Measurements from ENCODE around the gene AGA.

The AGA gene

GRCh38 chr4:177405508-177405907 lies 36.7 kb downstream of the AGA start:
- Histone ChIP-seq H3K79me2 (ENCODE audit: insufficient read depth, low read length) (no peaks in the 10 kb centered on the region), H4K20me1 (ENCODE audit: insufficient read depth, low read length) (no peaks in the 10 kb centered on the region), H3K27ac (ENCODE audit: low read depth, low read length, poor library complexity, severe bottlenecking) (no peak overlapping the region), H3F3A (ENCODE audit: insufficient read depth, low read length) (no peaks in the 10 kb centered on the region), H3K36me3 (ENCODE audit: insufficient read depth, low read length) (no peaks in the 10 kb centered on the region), H3K4me1 (ENCODE audit: insufficient read depth, low read length, severe bottlenecking) (no peaks in the 10 kb centered on the region), H3K27me3 (ENCODE audit: insufficient read depth, low read length) (no peaks in the 10 kb centered on the region), H3K4me3 (ENCODE audit: low read depth, low read length, poor library complexity, severe bottlenecking) (no peak overlapping the region), H3K9me2 (ENCODE audit: low read depth, low read length) (no peaks in the 10 kb centered on the region), H3K9me3 (ENCODE audit: low read length) (no peaks in the 10 kb centered on the region), H2AFZ (ENCODE audit: low read length) (no peak overlapping the region), H3K4me2 (ENCODE audit: low read length) (no peak overlapping the region), H3K9ac (ENCODE audit: low read length) (no peak overlapping the region)
- TF ChIP-seq CTCF (IDR thresholded peaks at IDR 0.05; ENCODE audit: low read length) (no peak), EZH2 (IDR thresholded peaks at IDR 0.05; ENCODE audit: borderline replicate concordance, low read length) (no peak)

GRCh38 chr4:177404986-177405385 lies 37.3 kb downstream of the AGA start:
- Histone ChIP-seq H4K20me1 (ENCODE audit: insufficient read depth, low read length) (no peaks in the 10 kb centered on the region), H3K9ac (ENCODE audit: low read length) (no peak overlapping the region), H3K4me1 (ENCODE audit: insufficient read depth, low read length, severe bottlenecking) (no peaks in the 10 kb centered on the region), H3K36me3 (ENCODE audit: insufficient read depth, low read length) (no peaks in the 10 kb centered on the region), H3K27me3 (ENCODE audit: insufficient read depth, low read length) (no peaks in the 10 kb centered on the region), H2AFZ (ENCODE audit: low read length) (no peak overlapping the region), H3K4me3 (ENCODE audit: low read depth, low read length, poor library complexity, severe bottlenecking) (no peak overlapping the region), H3K79me2 (ENCODE audit: insufficient read depth, low read length) (no peaks in the 10 kb centered on the region), H3K9me2 (ENCODE audit: low read depth, low read length) (no peaks in the 10 kb centered on the region), H3K9me3 (ENCODE audit: low read length) (no peaks in the 10 kb centered on the region), H3K4me2 (ENCODE audit: low read length) (no peak overlapping the region), H3F3A (ENCODE audit: insufficient read depth, low read length) (no peaks in the 10 kb centered on the region), H3K27ac (ENCODE audit: low read depth, low read length, poor library complexity, severe bottlenecking) (no peak overlapping the region)
- TF ChIP-seq EZH2 (IDR thresholded peaks at IDR 0.05; ENCODE audit: borderline replicate concordance, low read length) (no peak), CTCF (IDR thresholded peaks at IDR 0.05; ENCODE audit: low read length) (no peak)

GRCh38 chr4:177404342-177404741 lies 37.9 kb downstream of the AGA start:
- no peaks in the 10 kb centered on the region for H3K4me1 ChIP-seq (ENCODE audit: insufficient read depth, low read length, severe bottlenecking)
- H3K27ac ChIP-seq (ENCODE audit: low read depth, low read length, poor library complexity, severe bottlenecking), result no peak overlapping the region
- H3K4me2 ChIP-seq (ENCODE audit: low read length), result no peak overlapping the region
- H3K9ac ChIP-seq (ENCODE audit: low read length), result no peak overlapping the region
- H4K20me1 ChIP-seq (ENCODE audit: insufficient read depth, low read length), result no peaks in the 10 kb centered on the region
- H3K4me3 ChIP-seq (ENCODE audit: low read depth, low read length, poor library complexity, severe bottlenecking), result no peak overlapping the region
- H3K79me2 ChIP-seq (ENCODE audit: insufficient read depth, low read length), result no peaks in the 10 kb centered on the region
- H2AFZ ChIP-seq (ENCODE audit: low read length), result no peak overlapping the region
- no peaks in the 10 kb centered on the region for H3K36me3 ChIP-seq (ENCODE audit: insufficient read depth, low read length)
- no peaks in the 10 kb centered on the region for H3K9me2 ChIP-seq (ENCODE audit: low read depth, low read length)
- H3K9me3 ChIP-seq (ENCODE audit: low read length), result no peaks in the 10 kb centered on the region
- no peak for TF ChIP-seq EZH2 (IDR thresholded peaks at IDR 0.05; ENCODE audit: borderline replicate concordance, low read length)
- TF ChIP-seq CTCF (IDR thresholded peaks at IDR 0.05; ENCODE audit: low read length), result no peak
- H3F3A ChIP-seq (ENCODE audit: insufficient read depth, low read length), result no peaks in the 10 kb centered on the region
- no peaks in the 10 kb centered on the region for H3K27me3 ChIP-seq (ENCODE audit: insufficient read depth, low read length)
